ENCODE measurements around the gene THSD4. TPM values are rescaled to one million over a fixed set of nuclear protein-coding genes. Genes with fewer than 3 reads are reported as not detected.

The THSD4 gene
- total and polyA plus RNA-seq, 8 donors = 15.7 to 43.3 (median 19.1) TPM

DNA sequence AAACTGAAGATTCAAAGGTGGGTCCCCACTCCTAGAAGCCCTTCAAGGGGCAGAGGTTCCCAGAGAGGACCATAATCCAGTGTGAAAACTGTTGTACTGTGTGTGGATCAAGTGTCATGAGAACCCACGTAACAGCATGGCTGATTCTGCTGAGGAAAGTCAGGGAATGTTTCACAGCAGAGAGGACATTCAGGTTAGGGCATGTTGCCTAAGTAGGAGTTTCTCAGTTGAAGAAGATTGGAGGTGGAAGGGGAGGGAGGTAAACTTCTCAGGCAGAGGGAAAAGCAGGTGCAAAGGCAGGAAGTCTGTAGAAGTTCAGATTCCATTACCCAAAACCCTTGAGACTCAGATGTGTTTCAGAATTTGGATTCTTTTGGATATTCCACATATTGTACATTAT, 448.9 kb downstream of the THSD4 start:
- TF ChIP-seq, protein P1, sequence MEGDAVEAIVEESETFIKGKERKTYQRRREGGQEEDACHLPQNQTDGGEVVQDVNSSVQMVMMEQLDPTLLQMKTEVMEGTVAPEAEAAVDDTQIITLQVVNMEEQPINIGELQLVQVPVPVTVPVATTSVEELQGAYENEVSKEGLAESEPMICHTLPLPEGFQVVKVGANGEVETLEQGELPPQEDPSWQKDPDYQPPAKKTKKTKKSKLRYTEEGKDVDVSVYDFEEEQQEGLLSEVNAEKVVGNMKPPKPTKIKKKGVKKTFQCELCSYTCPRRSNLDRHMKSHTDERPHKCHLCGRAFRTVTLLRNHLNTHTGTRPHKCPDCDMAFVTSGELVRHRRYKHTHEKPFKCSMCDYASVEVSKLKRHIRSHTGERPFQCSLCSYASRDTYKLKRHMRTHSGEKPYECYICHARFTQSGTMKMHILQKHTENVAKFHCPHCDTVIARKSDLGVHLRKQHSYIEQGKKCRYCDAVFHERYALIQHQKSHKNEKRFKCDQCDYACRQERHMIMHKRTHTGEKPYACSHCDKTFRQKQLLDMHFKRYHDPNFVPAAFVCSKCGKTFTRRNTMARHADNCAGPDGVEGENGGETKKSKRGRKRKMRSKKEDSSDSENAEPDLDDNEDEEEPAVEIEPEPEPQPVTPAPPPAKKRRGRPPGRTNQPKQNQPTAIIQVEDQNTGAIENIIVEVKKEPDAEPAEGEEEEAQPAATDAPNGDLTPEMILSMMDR (IDR thresholded peaks at IDR 0.05) = no peak
- DNase-seq (no peak), ATAC-seq (no peak)
- H3K27me3 ChIP-seq = no peaks in the 10 kb centered on the region
- no peaks in the 10 kb centered on the region for H3K9me3 ChIP-seq
- H3K36me3 ChIP-seq = no peaks in the 10 kb centered on the region
- no peak overlapping the region for H3K27ac ChIP-seq
- H3K4me3 ChIP-seq = no peak overlapping the region
- intact Hi-C loops (cut with DNase I) = no loop called here
- H3K4me1 ChIP-seq = peaks cover 0 to 6% of the 10 kb centered on the region in 2 donors

DNA sequence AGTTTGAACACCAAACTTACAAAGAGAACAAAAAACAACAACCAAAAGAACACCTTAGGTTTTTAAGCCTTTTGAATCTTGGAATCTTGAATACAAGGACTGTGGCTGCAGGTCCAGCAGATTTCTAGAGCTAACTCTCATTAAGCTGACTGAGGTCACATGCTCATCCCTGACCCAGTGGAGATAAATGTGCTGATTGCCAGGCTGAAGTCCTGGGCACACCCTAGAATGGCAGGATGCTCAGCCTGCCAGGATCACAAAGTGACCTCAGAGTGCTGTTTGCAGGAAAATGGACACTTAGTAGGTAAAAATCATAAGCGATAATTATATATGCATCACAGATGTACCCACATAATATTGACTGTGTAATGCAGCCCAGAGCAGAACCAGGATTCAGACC, 449.7 kb downstream of the THSD4 start:
- H3K27me3 ChIP-seq = no peaks in the 10 kb centered on the region
- H3K9me3 ChIP-seq = no peaks in the 10 kb centered on the region
- ATAC-seq (no peak), DNase-seq (no peak)
- intact Hi-C loops (cut with DNase I) = no loop called here
- H3K4me1 ChIP-seq = peaks cover 0 to 6% of the 10 kb centered on the region in 2 donors
- TF ChIP-seq, protein P1 (IDR thresholded peaks at IDR 0.05) = no peak
- H3K27ac ChIP-seq = no peak overlapping the region
- no peaks in the 10 kb centered on the region for H3K36me3 ChIP-seq
- no peak overlapping the region for H3K4me3 ChIP-seq

DNA sequence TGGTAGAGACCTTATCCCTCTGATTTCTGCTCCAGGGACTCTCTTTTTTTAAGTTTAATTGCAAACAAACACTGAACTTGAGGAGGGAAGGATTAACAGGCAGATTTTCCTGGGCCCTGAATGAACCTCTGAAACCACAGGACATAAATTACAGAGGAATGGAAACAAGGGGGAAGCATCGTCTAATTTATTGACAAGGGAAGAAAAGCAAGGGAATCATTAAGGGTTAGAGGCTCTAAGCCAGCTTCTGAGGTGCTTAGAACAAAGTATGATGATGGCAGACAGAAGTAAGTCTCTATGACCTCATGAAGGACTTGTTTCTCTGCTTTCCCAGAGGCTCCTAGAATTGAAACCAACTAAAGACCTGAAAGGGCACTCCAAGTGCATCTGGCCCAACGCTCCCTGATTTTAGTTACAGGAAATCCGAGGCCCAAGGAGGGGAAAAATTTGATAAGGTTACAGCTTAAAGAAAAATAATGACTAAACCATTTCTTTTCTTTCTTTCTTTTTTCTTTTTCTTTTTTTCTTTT, 450.4 kb downstream of the THSD4 start:
- no peaks in the 10 kb centered on the region for H3K36me3 ChIP-seq
- H3K4me3 ChIP-seq = no peak overlapping the region
- no peaks in the 10 kb centered on the region for H3K27me3 ChIP-seq
- ATAC-seq (no peak), DNase-seq (no peak)
- H3K4me1 ChIP-seq = peaks cover 0 to 6% of the 10 kb centered on the region in 2 donors
- H3K27ac ChIP-seq = no peak overlapping the region
- intact Hi-C loops (cut with DNase I) = no loop called here
- TF ChIP-seq, protein P1 (IDR thresholded peaks at IDR 0.05) = no peak
- H3K9me3 ChIP-seq = no peaks in the 10 kb centered on the region

DNA sequence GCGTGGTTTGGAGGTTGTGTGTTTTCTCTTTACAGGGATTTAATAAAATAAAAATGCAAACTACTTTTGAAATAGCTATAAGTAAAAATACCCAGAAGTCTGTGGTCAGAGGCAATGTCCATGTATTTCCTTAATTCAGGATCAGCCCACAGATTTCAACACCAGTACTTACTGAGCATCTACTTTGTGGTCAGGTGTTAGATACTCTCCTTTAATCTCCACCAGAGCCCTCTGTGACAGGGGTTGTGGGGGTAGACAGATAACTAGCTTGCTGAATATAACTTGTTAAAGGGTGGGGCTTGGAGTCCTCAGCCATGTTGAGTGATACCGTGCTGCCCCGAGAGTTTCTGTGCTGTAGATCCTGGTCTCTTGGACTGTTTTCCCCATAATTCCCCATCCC, 451.0 kb downstream of the THSD4 start:
- no peak overlapping the region for H3K4me3 ChIP-seq
- no peak overlapping the region for H3K27ac ChIP-seq
- H3K27me3 ChIP-seq = no peaks in the 10 kb centered on the region
- no peak for ATAC-seq
- intact Hi-C loops (cut with DNase I) = no loop called here
- H3K4me1 ChIP-seq = peaks cover 0 to 6% of the 10 kb centered on the region in 2 donors
- no peaks in the 10 kb centered on the region for H3K9me3 ChIP-seq
- no peak for DNase-seq
- TF ChIP-seq, protein P1 (IDR thresholded peaks at IDR 0.05) = no peak
- no peaks in the 10 kb centered on the region for H3K36me3 ChIP-seq

DNA sequence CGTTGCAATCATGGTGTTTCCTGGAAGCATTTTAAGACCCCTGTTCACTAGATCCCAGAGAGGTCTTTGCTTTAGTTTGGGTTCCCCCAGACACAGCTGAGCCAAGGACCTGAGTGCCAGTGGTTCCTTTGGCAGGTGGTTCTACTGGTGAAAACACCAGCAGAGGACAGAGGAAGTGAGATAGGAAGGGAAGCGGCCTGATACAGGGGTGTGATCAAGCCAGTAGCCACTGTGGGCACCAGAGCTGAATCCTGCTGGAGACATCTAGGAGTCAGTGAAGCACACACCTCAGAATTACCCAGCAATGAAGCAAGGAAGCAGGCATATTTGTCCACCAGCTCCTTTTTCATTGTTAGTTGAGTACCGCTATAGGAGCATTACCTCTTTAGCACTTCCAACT, 451.9 kb downstream of the THSD4 start:
- no peak overlapping the region for H3K27ac ChIP-seq
- H3K9me3 ChIP-seq = no peaks in the 10 kb centered on the region
- H3K36me3 ChIP-seq = no peaks in the 10 kb centered on the region
- DNase-seq = no peak
- peaks cover 2 to 3% of the 10 kb centered on the region in 2 donors for H3K4me1 ChIP-seq
- H3K27me3 ChIP-seq = no peaks in the 10 kb centered on the region
- TF ChIP-seq, protein P1 (IDR thresholded peaks at IDR 0.05) = no peak
- ATAC-seq = no peak
- no peak overlapping the region for H3K4me3 ChIP-seq
- intact Hi-C loops (cut with DNase I) = no loop called here
